ENCODE measurements around the gene VWCE.
"Not testable (repeated sequence)": the region's sequence is repeated elsewhere in the genome, so short reads cannot be mapped to it uniquely, and the experiment has no call there.

- TF ChIP-seq POLR2AphosphoS5 (IDR thresholded peaks at IDR 0.05; ENCODE audit: low read depth, low read length); POLR2A (IDR thresholded peaks at IDR 0.05; ENCODE audit: borderline replicate concordance, extremely low read depth, insufficient read depth, insufficient read length); CBX3 (IDR thresholded peaks at IDR 0.05; ENCODE audit: low read depth); EZH2phosphoT487 (IDR thresholded peaks at IDR 0.05; ENCODE audit: borderline replicate concordance); CTCF (IDR thresholded peaks at IDR 0.05 in 2 of 3, conservative IDR thresholded peaks at IDR 0.05 in 1 of 3; ENCODE audit: borderline replicate concordance in 1 of 3, insufficient read depth in 1 of 3, low read depth in 2 of 3, low read length in 2 of 3); ELF1 (IDR thresholded peaks at IDR 0.05; ENCODE audit: borderline replicate concordance, low read depth); CEBPB (IDR thresholded peaks at IDR 0.05; ENCODE audit: low read depth); EZH2 (IDR thresholded peaks at IDR 0.05): not testable (repeated sequence)
These were observed 44.0 kb downstream of the VWCE start for GRCh38 chr11:61250796-61251765.
